HG03039 (cell line): ENCODE measurements around the gene DPRX.

Experiments
- ATAC-seq: cut with Tn5 transposase; IDR thresholded peaks from one replicate; pipeline ENCODE4 v1.9.1; 2021; ENCODE audit warnings: mild to moderate bottlenecking, moderate library complexity; ENCODE audit not compliant: unreplicated experiment

The DPRX gene

GRCh38 chr19:53631949-53632407 is at the start of gene DPRX:
Gene DPRX (plus strand): TSS chr19:53631999. CDS start chr19:53632107, 108 bp downstream.
- no peak for ATAC-seq

GRCh38 chr19:53583181-53583580 is 48.6 kb upstream of the DPRX start:
- no peak for ATAC-seq

- no peak for ATAC-seq
Observed at GRCh38 chr19:53586277-53586691, 45.5 kb upstream of the DPRX start.

GRCh38 chr19:53594811-53595509 is 36.8 kb upstream of the DPRX start:
- ATAC-seq = no peak

- no peak for ATAC-seq
Observed at GRCh38 chr19:53595510-53595867, 36.3 kb upstream of the DPRX start.

- no peak for ATAC-seq
Observed at GRCh38 chr19:53596056-53596455, 35.7 kb upstream of the DPRX start.

GRCh38 chr19:53597023-53597422 is 34.8 kb upstream of the DPRX start:
- no peak for ATAC-seq

- no peak for ATAC-seq
Observed at GRCh38 chr19:53598361-53598760, 33.4 kb upstream of the DPRX start.

GRCh38 chr19:53600217-53600616 is 31.6 kb upstream of the DPRX start:
- ATAC-seq = no peak

GRCh38 chr19:53606031-53606430 is 25.8 kb upstream of the DPRX start:
- no peak for ATAC-seq

GRCh38 chr19:53608381-53608780 is 23.4 kb upstream of the DPRX start:
- no peak for ATAC-seq

GRCh38 chr19:53612762-53613526 is 18.9 kb upstream of the DPRX start:
- ATAC-seq = no peak

GRCh38 chr19:53621885-53622740 is 9.7 kb upstream of the DPRX start:
- ATAC-seq = no peak

GRCh38 chr19:53624771-53625545 is 6.8 kb upstream of the DPRX start:
- ATAC-seq = no peak

GRCh38 chr19:53626486-53626885 is 5.3 kb upstream of the DPRX start:
- ATAC-seq = no peak

GRCh38 chr19:53626976-53627375 is 4.8 kb upstream of the DPRX start:
- no peak for ATAC-seq

GRCh38 chr19:53634768-53635167 is 3.0 kb downstream of the DPRX start:
- no peak for ATAC-seq

GRCh38 chr19:53639471-53639870 is 7.7 kb downstream of the DPRX start:
- ATAC-seq = no peak

GRCh38 chr19:53642381-53643099 is 10.7 kb downstream of the DPRX start:
- ATAC-seq = no peak
